Adrenal gland (tissue), 12 donors: ENCODE results near the gene POLK. TPM values are rescaled to one million over a fixed set of nuclear protein-coding genes. Genes with fewer than 3 reads are reported as not detected.
"Not testable (repeated sequence)": the region's sequence is repeated elsewhere in the genome, so short reads cannot be mapped to it uniquely, and the experiment has no call there.

ENCODE experiments used
- DNase-seq, 7 donors: peaks; one replicate each; pipeline ENCODE4 v3.0.0-alpha.2; 2019 to 2020
- H3K27ac ChIP-seq, 5 donors: fragments of 200-600 bp; sonication (generic) in 4 of 5; 1 replicate in 3 of 5; 2 replicates in 2 of 5; pipeline versions ENCODE4 v1.5.1 to v1.8.0; 2016 to 2020; ENCODE audit warnings: mild to moderate bottlenecking in 1 of 5
- H3K27me3 ChIP-seq: fragments of 200-600 bp; 2 replicates; pipeline ENCODE4 v1.8.0; 2021
- H3K36me3 ChIP-seq, 2 donors: fragments of 200-600 bp; replicated peaks in 1 of 2; 1 replicate in 1 of 2; 2 replicates in 1 of 2; pipeline versions ENCODE4 v1.5.1 to v1.8.0; 2018 to 2022
- H3K4me1 ChIP-seq, 2 donors: fragments of 200-600 bp; replicated peaks in 1 of 2; 1 replicate in 1 of 2; 2 replicates in 1 of 2; pipeline versions ENCODE4 v1.5.1 to v1.8.0; 2018 to 2021
- H3K4me3 ChIP-seq, 4 donors: fragments of 200-600 bp; sonication (generic) in 3 of 4; one replicate each; pipeline ENCODE4 v1.5.1; 2016 to 2018
- H3K9me3 ChIP-seq, 3 donors: fragments of 200-600 bp; sonication (generic) in 1 of 3; replicated peaks in 1 of 3; 1 replicate in 2 of 3; 2 replicates in 1 of 3; pipeline versions ENCODE4 v1.5.1 to v1.8.0; 2016 to 2021
- CTCF ChIP-seq, 6 experiments: fragments of 450-650 bp in 4 of 6; fragments of 200-600 bp in 2 of 6; sonication (generic) in 1 of 6; IDR thresholded peaks; 1 replicate in 5 of 6; 2 replicates in 1 of 6; pipeline versions ENCODE4 v1.5.1 to v1.8.0; 2016 to 2021; ENCODE audit warnings: antibody characterized with exemption in 6 of 6, mild to moderate bottlenecking in 2 of 6, moderate library complexity in 1 of 6
- POLR2A ChIP-seq, 2 donors: fragments of 450-650 bp; IDR thresholded peaks; one replicate each; pipeline ENCODE4 v1.6.1; 2017; ENCODE audit warnings: antibody characterized with exemption in 2 of 2, mild to moderate bottlenecking in 2 of 2, moderate library complexity in 1 of 2
- WGBS, 4 donors: extraction: QIAGEN DNeasy Blood & Tissue Kit in 2 of 4; methylation state at CpG; one replicate each; pipeline versions ENCODE4 v1.1.5 to v1.1.7; 2013 to 2017; 5-methylcytosine and 5-hydroxymethylcytosine counted together
- intact Hi-C, 2 donors: fragments of 100-400 bp; cut with DNase I; formaldehyde crosslinking; loops; one replicate each; pipeline versions ENCODE4 v1.14.1 to v1.15.0; 2022 to 2023
- polyA plus RNA-seq, 3 donors: library from polyadenylated mRNA; stranded (reverse); fragments of 200-250 nt in 2 of 3; fragments of 350-450 nt in 1 of 3; fragmentation: Illumina TruSeq in 1 of 3; extraction: RNeasy Lipid Tissue Mini Kit (QIAGEN cat#74804) in 1 of 3; gene quantifications; one replicate each; pipeline ENCODE4 v1.2.3, GENCODE V29; 2013 to 2014
- total RNA-seq, 9 donors: library from RNA; depleted of rRNA in 4 of 9; stranded (reverse); fragments of >200 nt in 4 of 9; fragments of 120-200 nt in 1 of 9; fragmentation: NEBNext Ultra II Directional in 1 of 9; extraction: Animal tissue kit (Norgen Biotek cat#: 25700) in 1 of 9; gene quantifications; one replicate each; pipeline versions ENCODE4 v1.1.0 to v1.2.4, GENCODE V29; 2013 to 2023
- donor health status: healthy with polysubstance abuse.
- donor health status: Bipolar disorder and iron deficiency.
- donor health status: DM: yes; HTN: yes; CAD: no.
- donor health status: DM: no; HTN: no; CAD: no.
- donor health status: DM: no; HTN: no; CAD: no.
- donor health status: DM: yes; HTN: yes; CAD: no.

Gene POLK
- total and polyA plus RNA-seq, 12 donors: 6.9 to 63.6 (median 36.5) TPM

- WGBS, 4 donors: 91 to 98% (median 97%) methylated on average over 3 of the region's 3 CpGs
- H3K4me1 ChIP-seq: no peaks in the 10 kb centered on the region
- H3K4me3 ChIP-seq: no peak overlapping the region
- H3K36me3 ChIP-seq: no peaks in the 10 kb centered on the region
- no peak for TF ChIP-seq POLR2A (IDR thresholded peaks at IDR 0.05)
- no peak overlapping the region for H3K27ac ChIP-seq
- intact Hi-C loops: no loop called here
- H3K9me3 ChIP-seq: no peaks in the 10 kb centered on the region
- DNase-seq: no peak
- no peaks in the 10 kb centered on the region for H3K27me3 ChIP-seq
Measured at GRCh38 chr5:75482482-75482881, 29.2 kb upstream of the POLK start.

- no peak overlapping the region for H3K27ac ChIP-seq
- H3K9me3 ChIP-seq: no peaks in the 10 kb centered on the region
- H3K36me3 ChIP-seq: no peaks in the 10 kb centered on the region
- DNase-seq: no peak
- H3K4me1 ChIP-seq: no peaks in the 10 kb centered on the region
- H3K27me3 ChIP-seq: no peaks in the 10 kb centered on the region
- no peak overlapping the region for H3K4me3 ChIP-seq
- 84 to 96% (median 88%) methylated on average over 1 of the region's 1 CpG for WGBS, 4 donors
- intact Hi-C loops: no loop called here
- no peak for TF ChIP-seq POLR2A (IDR thresholded peaks at IDR 0.05)
- no peak for TF ChIP-seq CTCF (IDR thresholded peaks at IDR 0.05)
Measured at GRCh38 chr5:75484605-75485004, 27.1 kb upstream of the POLK start.

GRCh38 chr5:75489847-75490246, 21.8 kb upstream of the POLK start:
- H3K36me3 ChIP-seq, H3K4me1 ChIP-seq, H3K9me3 ChIP-seq, H3K4me3 ChIP-seq, intact Hi-C loops, H3K27ac ChIP-seq, DNase-seq, H3K27me3 ChIP-seq: not testable (repeated sequence)
- 94 to 98% (median 97%) methylated on average over 6 of the region's 6 CpGs for WGBS, 4 donors

- WGBS, 4 donors: 96 to 100% (median 100%) methylated on average over 2 of the region's 2 CpGs
Measured at GRCh38 chr5:75491621-75492020, 20.1 kb upstream of the POLK start.

GRCh38 chr5:75496026-75496425, 15.7 kb upstream of the POLK start:
- Histone ChIP-seq H3K27me3 (no peaks in the 10 kb centered on the region), H3K27ac (no peak overlapping the region), H3K9me3 (no peaks in the 10 kb centered on the region), H3K36me3 (no peaks in the 10 kb centered on the region), H3K4me1 (peaks cover 0 to 3% of the 10 kb centered on the region in 2 donors), H3K4me3 (no peak overlapping the region)
- TF ChIP-seq POLR2A (IDR thresholded peaks at IDR 0.05) (no peak), CTCF (IDR thresholded peaks at IDR 0.05) (no peak)
- 89 to 97% (median 95%) methylated on average over 3 of the region's 3 CpGs for WGBS, 4 donors
- intact Hi-C loops: no loop called here
- DNase-seq: no peak

More at GRCh38 chr5:75491621-75492020, 20.1 kb upstream of the POLK start:
- no peaks in the 10 kb centered on the region for H3K36me3 ChIP-seq
- H3K4me3 ChIP-seq: no peak overlapping the region
- H3K27me3 ChIP-seq: no peaks in the 10 kb centered on the region
- no peak overlapping the region for H3K27ac ChIP-seq
- TF ChIP-seq CTCF (IDR thresholded peaks at IDR 0.05): no peak
- TF ChIP-seq POLR2A (IDR thresholded peaks at IDR 0.05): no peak
- intact Hi-C loops: no loop called here
- no peaks in the 10 kb centered on the region for H3K9me3 ChIP-seq
- H3K4me1 ChIP-seq: no peaks in the 10 kb centered on the region
- DNase-seq: no peak
